Mesendoderm (in vitro differentiated cells): Measurements from ENCODE around the gene FAM161B.

Source experiments
- DNase-seq: peaks from one replicate; pipeline ENCODE4 v3.0.0; 2013
- H2AK5ac ChIP-seq: 2 replicates; pipeline ENCODE4 v1.6.1; 2013; ENCODE audit warnings: low read length, inconsistent platforms
- H2BK120ac ChIP-seq: 2 replicates; pipeline ENCODE4 v1.6.1; 2013; ENCODE audit warnings: low read depth, mild to moderate bottlenecking, low read length, moderate library complexity, mixed read lengths
- H2BK15ac ChIP-seq: replicated peaks from 2 replicates; pipeline ENCODE4 v1.6.1; 2013; ENCODE audit warnings: low read depth, mild to moderate bottlenecking, moderate library complexity
- H2BK5ac ChIP-seq: 2 replicates; pipeline ENCODE4 v1.6.1; 2013; ENCODE audit warnings: low read length, inconsistent platforms
- H3K18ac ChIP-seq: 2 replicates; pipeline ENCODE4 v1.6.1; 2013; ENCODE audit warnings: mild to moderate bottlenecking, low read length, mixed read lengths
- H3K23ac ChIP-seq: one replicate; pipeline ENCODE4 v1.6.1; 2013; ENCODE audit warnings: low read length
- H3K27ac ChIP-seq: 2 replicates; pipeline ENCODE4 v1.5.1; 2013; ENCODE audit warnings: low read depth, mild to moderate bottlenecking, inconsistent platforms, low read length, moderate library complexity
- H3K27me3 ChIP-seq: 2 replicates; pipeline ENCODE4 v1.6.1; 2013; ENCODE audit warnings: low read length, control low read depth, mild to moderate bottlenecking, inconsistent platforms; ENCODE audit not compliant: insufficient read depth, poor library complexity
- H3K36me3 ChIP-seq: 2 replicates; pipeline ENCODE4 v1.6.1; 2013; ENCODE audit warnings: low read length, inconsistent platforms; ENCODE audit not compliant: control insufficient read depth, insufficient read depth
- H3K4ac ChIP-seq: one replicate; pipeline ENCODE4 v1.6.1; 2013; ENCODE audit warnings: low read depth, mild to moderate bottlenecking, low read length, moderate library complexity
- H3K4me1 ChIP-seq: 2 replicates; pipeline ENCODE4 v1.6.1; 2013; ENCODE audit warnings: low read depth, low read length, inconsistent platforms; ENCODE audit not compliant: control insufficient read depth
- H3K4me2 ChIP-seq: 2 replicates; pipeline ENCODE4 v1.6.1; 2013; ENCODE audit warnings: low read length
- H3K4me3 ChIP-seq: 2 replicates; pipeline ENCODE4 v1.5.1; 2013; ENCODE audit warnings: mild to moderate bottlenecking, low read length
- H3K56ac ChIP-seq: one replicate; pipeline ENCODE4 v1.6.1; 2013; ENCODE audit warnings: low read length
- H3K79me1 ChIP-seq: 2 replicates; pipeline ENCODE4 v1.6.1; 2013; ENCODE audit warnings: low read length, inconsistent platforms
- H3K79me2 ChIP-seq: 2 replicates; pipeline ENCODE4 v1.6.1; 2013; ENCODE audit warnings: mild to moderate bottlenecking, low read length; ENCODE audit not compliant: control insufficient read depth, insufficient read depth
- H3K9ac ChIP-seq: 2 replicates; pipeline ENCODE4 v1.6.1; 2013; ENCODE audit warnings: low read length, inconsistent platforms
- H4K5ac ChIP-seq: one replicate; pipeline ENCODE4 v1.6.1; 2013; ENCODE audit warnings: low read length
- H4K8ac ChIP-seq: one replicate; pipeline ENCODE4 v1.6.1; 2013; ENCODE audit warnings: low read depth, mild to moderate bottlenecking, control low read depth, low read length, moderate library complexity
- WGBS: extraction: QIAGEN DNeasy Blood & Tissue Kit; methylation state at CpG from one replicate; pipeline ENCODE4 v1.1.7; 2013; ENCODE audit warnings: low lambda C conversion rate, missing lambda C conversion rate; ENCODE audit not compliant: insufficient coverage; ENCODE audit errors: extremely low coverage; 5-methylcytosine and 5-hydroxymethylcytosine counted together

Gene FAM161B

DNA sequence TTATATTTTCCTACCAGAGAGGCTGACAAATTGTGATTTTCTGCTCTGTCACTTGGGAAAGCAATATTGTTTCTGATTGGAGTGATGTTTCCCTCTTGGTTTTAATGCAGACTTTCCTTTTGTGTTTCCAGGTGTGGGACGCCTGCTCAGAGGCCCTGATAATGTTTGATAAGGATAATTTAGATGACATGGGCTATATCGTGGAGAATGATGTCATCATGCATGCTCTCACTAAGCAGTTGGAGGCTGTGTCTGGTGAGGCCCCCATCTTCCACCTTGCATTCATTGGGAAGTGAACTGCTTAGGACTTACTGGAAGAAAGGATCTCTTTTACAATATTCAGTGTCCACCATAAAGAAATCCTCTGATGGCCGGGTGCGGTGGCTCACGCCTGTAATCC lies 5.8 kb upstream of the FAM161B start:
- Histone ChIP-seq H2BK5ac (no peak overlapping the region), H3K18ac (no peak overlapping the region), H4K8ac (no peak overlapping the region), H3K4me3 (no peak overlapping the region), H3K9ac (no peak overlapping the region), H3K79me1 (no peaks in the 10 kb centered on the region), H3K4me2 (no peak overlapping the region), H2BK120ac (no peak overlapping the region), H2BK15ac (no peak overlapping the region), H3K56ac (no peak overlapping the region), H3K27me3 (no peaks in the 10 kb centered on the region), H2AK5ac (no peak overlapping the region), H3K23ac (no peak overlapping the region), H3K4ac (no peak overlapping the region), H3K27ac (no peak overlapping the region), H3K36me3 (peaks cover 3% of the 10 kb centered on the region), H3K4me1 (no peaks in the 10 kb centered on the region), H4K5ac (no peak overlapping the region), H3K79me2 (no peaks in the 10 kb centered on the region)
- no CpG with 5 or more reads among the region's 5 CpGs for WGBS
- no peak for DNase-seq

DNA sequence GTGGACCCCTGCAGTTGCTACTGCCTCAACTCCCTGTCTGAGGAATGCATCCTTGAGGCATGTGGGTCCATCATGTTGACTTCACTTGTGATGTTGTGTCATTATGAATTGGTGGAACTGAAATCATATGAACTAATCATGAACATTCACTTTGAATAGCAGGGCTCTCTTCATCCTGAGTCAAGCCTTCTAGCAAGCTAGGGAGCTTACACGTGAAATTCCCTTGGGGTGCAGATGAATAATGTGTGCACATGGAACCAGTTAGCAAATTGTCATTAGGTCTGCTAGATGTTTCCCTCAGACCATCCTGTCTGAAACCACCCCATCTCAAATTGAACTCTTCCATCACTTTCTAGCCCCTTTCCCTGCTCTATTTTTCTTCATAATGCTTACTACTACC lies 3.8 kb upstream of the FAM161B start:
- Histone ChIP-seq H3K9ac (no peak overlapping the region), H3K18ac (no peak overlapping the region), H2BK120ac (no peak overlapping the region), H2BK5ac (no peak overlapping the region), H4K8ac (no peak overlapping the region), H3K79me2 (no peaks in the 10 kb centered on the region), H4K5ac (no peak overlapping the region), H3K79me1 (no peaks in the 10 kb centered on the region), H3K23ac (no peak overlapping the region), H2AK5ac (no peak overlapping the region), H3K27me3 (no peaks in the 10 kb centered on the region), H3K4me1 (no peaks in the 10 kb centered on the region), H3K4me3 (no peak overlapping the region), H3K36me3 (peaks cover 1% of the 10 kb centered on the region), H3K4ac (no peak overlapping the region), H2BK15ac (no peak overlapping the region), H3K4me2 (no peak overlapping the region), H3K27ac (no peak overlapping the region), H3K56ac (no peak overlapping the region)
- no peak for DNase-seq
- WGBS: no CpG with 5 or more reads among the region's 1 CpG

GRCh38 chr14:73945159-73945670 lies 4.7 kb downstream of the FAM161B start:
- H3K9ac ChIP-seq: no peak overlapping the region
- no peaks in the 10 kb centered on the region for H3K79me2 ChIP-seq
- H3K27ac ChIP-seq: no peak overlapping the region
- H3K4me2 ChIP-seq: no peak overlapping the region
- no peaks in the 10 kb centered on the region for H3K79me1 ChIP-seq
- no CpG with 5 or more reads among the region's 4 CpGs for WGBS
- no peak overlapping the region for H3K23ac ChIP-seq
- no peak for DNase-seq
- H3K36me3 ChIP-seq: no peaks in the 10 kb centered on the region
- no peaks in the 10 kb centered on the region for H3K27me3 ChIP-seq
- no peak overlapping the region for H4K5ac ChIP-seq
- no peak overlapping the region for H2AK5ac ChIP-seq
- no peak overlapping the region for H4K8ac ChIP-seq
- no peak overlapping the region for H3K18ac ChIP-seq
- H3K4me1 ChIP-seq: no peaks in the 10 kb centered on the region
- H2BK120ac ChIP-seq: no peak overlapping the region
- no peak overlapping the region for H2BK15ac ChIP-seq
- no peak overlapping the region for H3K56ac ChIP-seq
- H3K4ac ChIP-seq: no peak overlapping the region
- no peak overlapping the region for H2BK5ac ChIP-seq
- no peak overlapping the region for H3K4me3 ChIP-seq

DNA sequence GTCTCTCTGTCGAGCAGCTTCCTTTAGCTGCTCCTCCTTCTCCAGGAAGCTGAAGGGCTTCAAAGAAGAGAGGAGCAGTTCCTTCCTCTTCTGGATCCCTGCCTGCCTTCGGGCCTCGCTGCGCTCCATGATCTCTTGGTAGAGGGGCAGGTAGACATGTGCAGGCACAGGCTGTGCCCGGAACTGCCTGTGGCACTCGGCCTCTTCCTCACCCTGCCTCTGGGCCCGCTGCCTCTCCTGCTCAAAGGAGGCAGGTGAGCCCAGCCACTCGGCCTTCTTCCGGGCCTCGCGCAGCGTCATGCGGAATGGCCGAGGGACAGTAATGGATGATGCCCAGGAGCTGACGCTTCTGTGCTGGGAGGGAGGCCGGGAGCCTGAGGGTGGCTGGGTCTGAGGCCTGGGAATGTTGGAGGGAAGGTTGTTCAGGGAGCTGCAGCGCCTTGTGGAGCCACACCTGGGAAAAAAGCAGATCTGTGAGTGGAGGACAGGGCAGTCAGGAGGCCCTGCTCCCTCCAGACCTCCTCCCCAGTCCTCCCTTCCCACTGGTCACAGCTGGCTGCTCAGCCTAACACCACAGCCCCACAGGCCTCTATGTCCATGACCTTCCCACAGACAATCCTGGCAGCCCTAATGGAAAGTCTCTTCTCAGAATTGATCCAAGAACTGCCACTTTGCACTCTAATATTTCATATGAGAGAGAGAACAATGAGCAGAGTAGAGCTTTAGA lies 5.3 kb downstream of the FAM161B start:
- Histone ChIP-seq H4K5ac (no peak overlapping the region), H4K8ac (no peak overlapping the region), H3K4me2 (no peak overlapping the region), H2BK15ac (no peak overlapping the region), H3K79me1 (no peaks in the 10 kb centered on the region), H3K4me1 (no peaks in the 10 kb centered on the region), H3K4ac (no peak overlapping the region), H3K36me3 (no peaks in the 10 kb centered on the region), H3K9ac (no peak overlapping the region), H3K27me3 (no peaks in the 10 kb centered on the region), H2BK120ac (no peak overlapping the region), H3K56ac (no peak overlapping the region), H3K18ac (no peak overlapping the region), H3K27ac (no peak overlapping the region), H3K4me3 (no peak overlapping the region), H2BK5ac (no peak overlapping the region), H3K79me2 (no peaks in the 10 kb centered on the region), H2AK5ac (no peak overlapping the region), H3K23ac (no peak overlapping the region)
- no peak for DNase-seq
- WGBS: no CpG with 5 or more reads among the region's 17 CpGs

GRCh38 chr14:73943083-73943482 lies 6.8 kb downstream of the FAM161B start:
- H3K27me3 ChIP-seq: no peaks in the 10 kb centered on the region
- H3K79me1 ChIP-seq: no peaks in the 10 kb centered on the region
- no peak overlapping the region for H2AK5ac ChIP-seq
- no peaks in the 10 kb centered on the region for H3K79me2 ChIP-seq
- H3K18ac ChIP-seq: no peak overlapping the region
- H2BK5ac ChIP-seq: no peak overlapping the region
- no CpG with 5 or more reads among the region's 4 CpGs for WGBS
- no peak overlapping the region for H2BK120ac ChIP-seq
- H3K23ac ChIP-seq: no peak overlapping the region
- no peak overlapping the region for H3K27ac ChIP-seq
- H3K9ac ChIP-seq: no peak overlapping the region
- H3K56ac ChIP-seq: no peak overlapping the region
- DNase-seq: no peak
- H3K4me3 ChIP-seq: no peak overlapping the region
- no peak overlapping the region for H2BK15ac ChIP-seq
- H3K36me3 ChIP-seq: no peaks in the 10 kb centered on the region
- no peak overlapping the region for H4K8ac ChIP-seq
- H3K4ac ChIP-seq: no peak overlapping the region
- H3K4me1 ChIP-seq: no peaks in the 10 kb centered on the region
- H4K5ac ChIP-seq: no peak overlapping the region
- no peak overlapping the region for H3K4me2 ChIP-seq

GRCh38 chr14:73942180-73942579 lies 7.7 kb downstream of the FAM161B start:
- no peaks in the 10 kb centered on the region for H3K79me2 ChIP-seq
- no peak overlapping the region for H3K4me2 ChIP-seq
- no peak overlapping the region for H2AK5ac ChIP-seq
- no peak overlapping the region for H3K23ac ChIP-seq
- no peak overlapping the region for H3K4ac ChIP-seq
- no peak overlapping the region for H3K56ac ChIP-seq
- H3K4me1 ChIP-seq: no peaks in the 10 kb centered on the region
- no peak overlapping the region for H4K8ac ChIP-seq
- H3K27me3 ChIP-seq: no peaks in the 10 kb centered on the region
- no peak overlapping the region for H3K27ac ChIP-seq
- no peak overlapping the region for H2BK5ac ChIP-seq
- H2BK15ac ChIP-seq: no peak overlapping the region
- H3K18ac ChIP-seq: no peak overlapping the region
- no peaks in the 10 kb centered on the region for H3K36me3 ChIP-seq
- H3K9ac ChIP-seq: no peak overlapping the region
- no CpG with 5 or more reads among the region's 7 CpGs for WGBS
- H3K79me1 ChIP-seq: no peaks in the 10 kb centered on the region
- H3K4me3 ChIP-seq: no peak overlapping the region
- H2BK120ac ChIP-seq: no peak overlapping the region
- no peak for DNase-seq
- H4K5ac ChIP-seq: no peak overlapping the region
